Measurements from ENCODE around the gene PHLDB1.

Gene PHLDB1

DNA sequence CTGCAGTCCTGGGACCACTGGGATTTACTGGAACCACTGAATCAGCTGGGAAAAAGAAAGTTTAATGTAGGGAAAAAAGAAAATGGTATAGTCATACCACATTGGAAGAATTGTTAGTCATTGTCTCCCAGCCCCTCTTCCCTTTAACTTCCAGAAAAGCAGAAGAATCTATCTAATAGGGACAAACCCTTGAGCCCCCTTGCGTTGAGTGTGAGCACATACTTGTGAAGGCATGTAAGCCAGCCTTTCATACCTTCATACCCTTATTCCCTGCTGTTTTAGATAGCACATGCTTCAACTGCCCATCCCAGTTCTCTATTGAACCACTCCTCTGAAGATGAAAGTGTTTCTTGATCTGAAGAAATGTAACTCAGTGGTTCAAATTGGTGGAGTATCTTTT is 65.4 kb downstream of the PHLDB1 start:
- no peaks in the 10 kb centered on the region for H3K27me3 ChIP-seq (ENCODE audit: insufficient read depth, low read length)
- H3K4me1 ChIP-seq (ENCODE audit: control insufficient read depth in 1 of 2, insufficient read depth in 2 of 2, low read length in 2 of 2): no peaks in the 10 kb centered on the region
- H3K18ac ChIP-seq (ENCODE audit: low read length): no peak overlapping the region
- H3K4me3 ChIP-seq (ENCODE audit: low read depth, low read length): no peak overlapping the region
- no peak overlapping the region for H3K4me2 ChIP-seq (ENCODE audit: low read length)
- H2AFZ ChIP-seq (ENCODE audit: insufficient read depth, low read length, poor library complexity): no peak overlapping the region
- no peak overlapping the region for H4K8ac ChIP-seq (ENCODE audit: low read depth, low read length)
- no peak overlapping the region for H4K12ac ChIP-seq (ENCODE audit: low read depth, low read length)
- H2BK5ac ChIP-seq (ENCODE audit: low read depth, low read length, poor library complexity): no peak overlapping the region
- no peak overlapping the region for H2AK5ac ChIP-seq (ENCODE audit: low read length)
- no peak overlapping the region for H3K14ac ChIP-seq (ENCODE audit: low read length)
- no peak overlapping the region for H3K23ac ChIP-seq (ENCODE audit: low read length)
- no peak overlapping the region for H4K91ac ChIP-seq (ENCODE audit: low read depth, low read length)
- no peak overlapping the region for H2BK120ac ChIP-seq (ENCODE audit: insufficient read depth, low read length, poor library complexity)
- H3K4ac ChIP-seq (ENCODE audit: low read depth, low read length): no peak overlapping the region
- peak; percentile 37 to 75 for DNase-seq
- H3K79me1 ChIP-seq (ENCODE audit: low read length): no peaks in the 10 kb centered on the region
- H3K9ac ChIP-seq (ENCODE audit: low read length): no peak overlapping the region
- no peaks in the 10 kb centered on the region for H3K36me3 ChIP-seq (ENCODE audit: control insufficient read depth in 1 of 2, insufficient read depth in 2 of 2, low read length in 2 of 2)
- H3K9me3 ChIP-seq (ENCODE audit: insufficient read depth, low read depth, low read length): peaks cover 2% of the 10 kb centered on the region
- no peak overlapping the region for H2BK12ac ChIP-seq (ENCODE audit: low read length)
- WGBS (ENCODE audit: extremely low coverage, insufficient coverage, insufficient read length): no CpG with 5 or more reads among the region's 1 CpG
- H3K27ac ChIP-seq (ENCODE audit: low read depth, low read length): no peak overlapping the region
- H3K79me2 ChIP-seq (ENCODE audit: control insufficient read depth, insufficient read depth, low read length, poor library complexity): no peaks in the 10 kb centered on the region

DNA sequence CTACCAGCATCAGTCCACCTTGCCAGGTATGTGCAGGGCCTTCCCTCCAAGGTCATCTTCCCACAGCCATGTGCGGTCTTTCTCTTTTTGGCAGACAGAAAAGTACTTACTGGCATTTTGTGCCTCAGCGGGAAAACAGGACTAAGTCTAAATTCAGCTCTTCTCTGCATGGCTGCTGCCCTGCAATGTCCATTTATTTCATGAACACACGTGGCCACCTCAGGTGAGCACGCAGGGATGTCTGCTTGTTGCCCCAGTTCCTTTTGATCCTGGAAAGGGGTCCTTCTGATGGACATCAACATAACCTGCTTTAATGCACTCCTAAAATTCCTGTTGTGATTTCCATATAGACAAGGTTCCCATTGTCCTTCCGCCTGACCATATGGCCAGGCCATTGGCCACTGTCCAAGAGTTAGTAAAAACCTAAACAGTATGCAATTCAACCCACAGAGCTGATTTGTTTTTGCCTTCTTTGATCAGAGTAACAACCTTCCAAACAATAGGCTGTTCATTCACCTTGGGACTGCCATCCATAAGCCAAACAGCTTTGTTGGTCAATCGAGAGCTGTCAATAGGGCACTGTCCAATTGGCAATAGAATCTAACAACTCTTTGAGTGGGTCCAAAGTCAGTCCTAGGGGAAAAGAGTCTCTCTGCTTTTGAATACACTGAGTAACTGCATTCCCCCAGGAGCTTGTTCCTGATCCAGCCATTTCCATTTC is 66.1 kb downstream of the PHLDB1 start:
- no peak overlapping the region for H2AK5ac ChIP-seq (ENCODE audit: low read length)
- H3K27ac ChIP-seq (ENCODE audit: low read depth, low read length): no peak overlapping the region
- no peak overlapping the region for H3K4ac ChIP-seq (ENCODE audit: low read depth, low read length)
- H3K4me2 ChIP-seq (ENCODE audit: low read length): no peak overlapping the region
- H3K9ac ChIP-seq (ENCODE audit: low read length): no peak overlapping the region
- H4K8ac ChIP-seq (ENCODE audit: low read depth, low read length): no peak overlapping the region
- H3K79me1 ChIP-seq (ENCODE audit: low read length): no peaks in the 10 kb centered on the region
- H2BK5ac ChIP-seq (ENCODE audit: low read depth, low read length, poor library complexity): no peak overlapping the region
- no peak overlapping the region for H4K91ac ChIP-seq (ENCODE audit: low read depth, low read length)
- no peaks in the 10 kb centered on the region for H3K79me2 ChIP-seq (ENCODE audit: control insufficient read depth, insufficient read depth, low read length, poor library complexity)
- no peak overlapping the region for H3K23ac ChIP-seq (ENCODE audit: low read length)
- no peak overlapping the region for H4K12ac ChIP-seq (ENCODE audit: low read depth, low read length)
- H3K36me3 ChIP-seq (ENCODE audit: control insufficient read depth in 1 of 2, insufficient read depth in 2 of 2, low read length in 2 of 2): no peaks in the 10 kb centered on the region
- WGBS (ENCODE audit: extremely low coverage, insufficient coverage, insufficient read length): no CpG with 5 or more reads among the region's 6 CpGs
- H3K4me1 ChIP-seq (ENCODE audit: control insufficient read depth in 1 of 2, insufficient read depth in 2 of 2, low read length in 2 of 2): no peaks in the 10 kb centered on the region
- H3K14ac ChIP-seq (ENCODE audit: low read length): no peak overlapping the region
- H3K4me3 ChIP-seq (ENCODE audit: low read depth, low read length): no peak overlapping the region
- no peak for DNase-seq
- H3K9me3 ChIP-seq (ENCODE audit: insufficient read depth, low read depth, low read length): peaks cover 2% of the 10 kb centered on the region
- H2BK12ac ChIP-seq (ENCODE audit: low read length): no peak overlapping the region
- no peak overlapping the region for H2AFZ ChIP-seq (ENCODE audit: insufficient read depth, low read length, poor library complexity)
- H3K18ac ChIP-seq (ENCODE audit: low read length): no peak overlapping the region
- no peaks in the 10 kb centered on the region for H3K27me3 ChIP-seq (ENCODE audit: insufficient read depth, low read length)
- H2BK120ac ChIP-seq (ENCODE audit: insufficient read depth, low read length, poor library complexity): no peak overlapping the region

DNA sequence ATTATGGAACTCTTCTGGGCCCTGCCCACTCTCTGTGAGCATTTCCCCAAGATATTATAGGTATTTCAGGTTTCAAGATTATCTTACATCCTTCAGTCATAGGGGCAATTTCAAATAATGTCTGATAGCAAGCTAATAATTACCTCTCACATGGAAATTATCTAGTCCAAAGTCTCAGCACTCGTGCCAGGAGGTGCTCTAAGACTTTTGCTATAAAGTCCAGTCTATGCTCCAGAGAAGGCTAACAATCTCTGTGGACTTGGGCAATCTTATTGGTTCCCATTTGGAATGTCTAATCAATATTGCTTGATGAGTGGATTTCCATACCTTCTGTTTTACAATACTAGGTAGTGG is 66.6 kb downstream of the PHLDB1 start:
- WGBS (ENCODE audit: extremely low coverage, insufficient coverage, insufficient read length): no CpG with 5 or more reads among the region's 1 CpG
- Histone ChIP-seq H2BK5ac (ENCODE audit: low read depth, low read length, poor library complexity) (no peak overlapping the region), H3K23ac (ENCODE audit: low read length) (no peak overlapping the region), H3K9ac (ENCODE audit: low read length) (no peak overlapping the region), H3K18ac (ENCODE audit: low read length) (no peak overlapping the region), H3K4me1 (ENCODE audit: control insufficient read depth in 1 of 2, insufficient read depth in 2 of 2, low read length in 2 of 2) (no peaks in the 10 kb centered on the region), H2AFZ (ENCODE audit: insufficient read depth, low read length, poor library complexity) (no peak overlapping the region), H4K91ac (ENCODE audit: low read depth, low read length) (no peak overlapping the region), H3K4ac (ENCODE audit: low read depth, low read length) (no peak overlapping the region), H3K79me1 (ENCODE audit: low read length) (no peaks in the 10 kb centered on the region), H3K14ac (ENCODE audit: low read length) (no peak overlapping the region), H3K27me3 (ENCODE audit: insufficient read depth, low read length) (no peaks in the 10 kb centered on the region), H3K27ac (ENCODE audit: low read depth, low read length) (no peak overlapping the region), H2BK12ac (ENCODE audit: low read length) (no peak overlapping the region), H3K9me3 (ENCODE audit: insufficient read depth, low read depth, low read length) (peaks cover 2% of the 10 kb centered on the region), H3K36me3 (ENCODE audit: control insufficient read depth in 1 of 2, insufficient read depth in 2 of 2, low read length in 2 of 2) (no peaks in the 10 kb centered on the region), H3K79me2 (ENCODE audit: control insufficient read depth, insufficient read depth, low read length, poor library complexity) (no peaks in the 10 kb centered on the region), H4K8ac (ENCODE audit: low read depth, low read length) (no peak overlapping the region), H4K12ac (ENCODE audit: low read depth, low read length) (no peak overlapping the region), H3K4me3 (ENCODE audit: low read depth, low read length) (no peak overlapping the region), H2BK120ac (ENCODE audit: insufficient read depth, low read length, poor library complexity) (no peak overlapping the region), H3K4me2 (ENCODE audit: low read length) (no peak overlapping the region), H2AK5ac (ENCODE audit: low read length) (no peak overlapping the region)
- no peak for DNase-seq

DNA sequence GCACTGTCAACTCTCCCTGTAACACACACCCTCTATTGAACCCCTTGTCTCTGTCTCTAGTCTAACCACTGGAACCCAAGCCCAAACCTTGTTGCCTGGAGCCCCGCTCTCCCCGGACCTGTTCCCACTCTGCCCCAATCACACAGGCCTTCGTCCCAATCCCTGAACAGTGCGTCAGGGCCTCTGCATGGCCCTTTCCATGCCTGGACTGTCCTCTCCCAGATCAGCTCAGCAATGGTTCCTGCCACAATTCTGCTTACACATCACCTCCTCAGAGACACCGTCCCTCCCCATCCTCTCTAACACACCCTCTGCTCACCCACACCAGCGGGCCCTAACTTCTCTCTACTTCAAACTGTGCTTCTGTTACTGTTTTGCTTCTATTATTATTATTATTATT is 70.6 kb downstream of the PHLDB1 start:
- Histone ChIP-seq H3K27me3 (ENCODE audit: insufficient read depth, low read length) (no peaks in the 10 kb centered on the region), H3K27ac (ENCODE audit: low read depth, low read length) (no peak overlapping the region), H3K4me3 (ENCODE audit: low read depth, low read length) (no peak overlapping the region), H2BK12ac (ENCODE audit: low read length) (no peak overlapping the region), H3K79me1 (ENCODE audit: low read length) (peaks cover 2% of the 10 kb centered on the region), H3K4ac (ENCODE audit: low read depth, low read length) (no peak overlapping the region), H3K23ac (ENCODE audit: low read length) (no peak overlapping the region), H3K9me3 (ENCODE audit: insufficient read depth, low read depth, low read length) (peaks cover 2% of the 10 kb centered on the region), H2AFZ (ENCODE audit: insufficient read depth, low read length, poor library complexity) (no peak overlapping the region), H4K91ac (ENCODE audit: low read depth, low read length) (no peak overlapping the region), H2AK5ac (ENCODE audit: low read length) (no peak overlapping the region), H3K9ac (ENCODE audit: low read length) (no peak overlapping the region), H2BK5ac (ENCODE audit: low read depth, low read length, poor library complexity) (no peak overlapping the region), H4K8ac (ENCODE audit: low read depth, low read length) (no peak overlapping the region), H3K79me2 (ENCODE audit: control insufficient read depth, insufficient read depth, low read length, poor library complexity) (no peaks in the 10 kb centered on the region), H3K36me3 (ENCODE audit: control insufficient read depth in 1 of 2, insufficient read depth in 2 of 2, low read length in 2 of 2) (no peaks in the 10 kb centered on the region), H3K18ac (ENCODE audit: low read length) (no peak overlapping the region), H3K4me2 (ENCODE audit: low read length) (no peak overlapping the region), H3K14ac (ENCODE audit: low read length) (no peak overlapping the region), H3K4me1 (ENCODE audit: control insufficient read depth in 1 of 2, insufficient read depth in 2 of 2, low read length in 2 of 2) (no peaks in the 10 kb centered on the region), H4K12ac (ENCODE audit: low read depth, low read length) (no peak overlapping the region), H2BK120ac (ENCODE audit: insufficient read depth, low read length, poor library complexity) (no peak overlapping the region)
- DNase-seq: no peak
- no CpG with 5 or more reads among the region's 6 CpGs for WGBS (ENCODE audit: extremely low coverage, insufficient coverage, insufficient read length)
